GM23338 (cell line): ENCODE data around the gene HBS1L. TPM values are rescaled to one million over a fixed set of nuclear protein-coding genes. Genes with fewer than 3 reads are reported as not detected.

ENCODE experiments used
- ATAC-seq: fragments of 200-7000 bp; cut with Tn5 transposase; 3 replicates; pipeline ENCODE4 v1.9.1; 2020
- DNase-seq: peaks from one replicate; pipeline ENCODE4 v3.0.0-alpha.2; 2015; ENCODE audit warnings: low spot score
- H2AFZ ChIP-seq: fragments of 200-600 bp; sonication (generic); 2 replicates; pipeline ENCODE4 v1.8.0; 2016; ENCODE audit warnings: antibody characterized with exemption, mild to moderate bottlenecking, moderate library complexity
- H3F3A ChIP-seq: fragments of 200-600 bp; sonication (generic); replicated peaks from 2 replicates; pipeline ENCODE4 v1.8.0; 2017; ENCODE audit warnings: antibody characterized with exemption, mixed run types, low read depth
- H3K27ac ChIP-seq: fragments of 200-600 bp; sonication (generic); 2 replicates; pipeline ENCODE4 v1.6.1; 2016; ENCODE audit warnings: low read depth
- H3K27me3 ChIP-seq: fragments of 200-600 bp; sonication (generic); 2 replicates; pipeline ENCODE4 v1.8.0; 2016; ENCODE audit warnings: mild to moderate bottlenecking, mixed run types, moderate library complexity; ENCODE audit not compliant: insufficient read depth
- H3K36me3 ChIP-seq: fragments of 200-600 bp; sonication (generic); 2 replicates; pipeline ENCODE4 v1.8.0; 2016; ENCODE audit warnings: mild to moderate bottlenecking; ENCODE audit not compliant: insufficient read depth
- H3K4me1 ChIP-seq: fragments of 200-600 bp; sonication (generic); 2 replicates; pipeline ENCODE4 v1.8.0; 2016; ENCODE audit warnings: mild to moderate bottlenecking, moderate library complexity; ENCODE audit not compliant: insufficient read depth
- H3K4me2 ChIP-seq: fragments of 200-600 bp; sonication (generic); 2 replicates; pipeline ENCODE4 v1.7.1; 2017; ENCODE audit warnings: mixed run types
- H3K4me3 ChIP-seq: fragments of 200-600 bp; sonication (generic); 2 replicates; pipeline ENCODE4 v1.6.1; 2016; ENCODE audit warnings: mixed run types
- H3K79me2 ChIP-seq: fragments of 200-600 bp; sonication (generic); replicated peaks from 2 replicates; pipeline ENCODE4 v1.8.0; 2017; ENCODE audit warnings: mild to moderate bottlenecking; ENCODE audit not compliant: insufficient read depth
- H3K9me2 ChIP-seq: fragments of 200-600 bp; sonication (generic); 2 replicates; pipeline ENCODE4 v1.8.0; 2017; ENCODE audit not compliant: insufficient read depth
- H4K20me1 ChIP-seq: fragments of 200-600 bp; sonication (generic); replicated peaks from 2 replicates; pipeline ENCODE4 v1.8.0; 2017; ENCODE audit warnings: mild to moderate bottlenecking; ENCODE audit not compliant: insufficient read depth
- H3K27ac Mint-ChIP-seq: 2 replicates; pipeline ENCODE4 v1.8.0; 2020; ENCODE audit warnings: inconsistent platforms, mild to moderate bottlenecking, moderate library complexity, mixed read lengths
- H3K27me3 Mint-ChIP-seq: 3 replicates; pipeline ENCODE4 v1.8.0; 2022; ENCODE audit warnings: low read depth, mild to moderate bottlenecking, moderate library complexity, mixed read lengths, inconsistent platforms; ENCODE audit not compliant: insufficient read depth, poor library complexity
- H3K36me3 Mint-ChIP-seq: 3 replicates; pipeline ENCODE4 v1.8.0; 2021; ENCODE audit warnings: low read depth, mild to moderate bottlenecking, inconsistent platforms, moderate library complexity, mixed read lengths
- H3K4me1 Mint-ChIP-seq: 3 replicates; pipeline ENCODE4 v1.8.0; 2020; ENCODE audit warnings: mild to moderate bottlenecking, inconsistent platforms, mixed read lengths
- H3K4me3 Mint-ChIP-seq: 3 replicates; pipeline ENCODE4 v1.8.0; 2021; ENCODE audit warnings: moderate library complexity, mild to moderate bottlenecking, inconsistent platforms, mixed read lengths
- H3K9me3 Mint-ChIP-seq: 3 replicates; pipeline ENCODE4 v1.8.0; 2020; ENCODE audit warnings: moderate library complexity, mild to moderate bottlenecking, inconsistent platforms, mixed read lengths
- CREB1 ChIP-seq: fragments of 250-450 bp; sonication (Bioruptor Pico); IDR thresholded peaks from 2 replicates; pipeline ENCODE4 v1.5.0; 2020; ENCODE audit warnings: low read depth, mild to moderate bottlenecking, moderate library complexity
- CTCF ChIP-seq, 2 experiments: fragments of 200-600 bp in 1 of 2; sonication (generic) in 1 of 2; conservative IDR thresholded peaks; 2 replicates each; pipeline versions ENCODE4 v1.5.1 to v1.6.1; 2016 to 2017; ENCODE audit warnings: antibody characterized with exemption in 2 of 2, low read depth in 2 of 2, mild to moderate bottlenecking in 2 of 2, moderate library complexity in 1 of 2
- ETS1 ChIP-seq: IDR thresholded peaks from 2 replicates; pipeline ENCODE4 v1.6.1; 2016; ENCODE audit warnings: antibody characterized with exemption
- EZH2 ChIP-seq: fragments of 200-600 bp; sonication (generic); IDR thresholded peaks from one replicate; pipeline ENCODE4 v1.8.0; 2017; ENCODE audit warnings: antibody characterized with exemption, mild to moderate bottlenecking, low read depth; ENCODE audit not compliant: unreplicated experiment
- EZH2phosphoT487 ChIP-seq: fragments of 200-600 bp; sonication (generic); IDR thresholded peaks from one replicate; pipeline ENCODE4 v1.8.1; 2018; ENCODE audit warnings: antibody characterized with exemption; ENCODE audit not compliant: unreplicated experiment
- REST ChIP-seq: IDR thresholded peaks from one replicate; pipeline ENCODE4 v1.6.1; 2018; ENCODE audit warnings: antibody characterized with exemption; ENCODE audit not compliant: unreplicated experiment
- STAT1 ChIP-seq: IDR thresholded peaks from one replicate; pipeline ENCODE4 v1.6.1; 2016; ENCODE audit warnings: antibody characterized with exemption; ENCODE audit not compliant: unreplicated experiment
- ZNF114 ChIP-seq: fragments of 250-450 bp; sonication (Bioruptor Pico); IDR thresholded peaks from 2 replicates; pipeline ENCODE4 v1.5.0; 2020; ENCODE audit warnings: mild to moderate bottlenecking, moderate library complexity
- ZNF331 ChIP-seq: fragments of 250-450 bp; sonication (Bioruptor Pico); IDR thresholded peaks from 2 replicates; pipeline ENCODE4 v1.5.0; 2020; ENCODE audit warnings: low read depth, mild to moderate bottlenecking, moderate library complexity
- ZNF462 ChIP-seq: fragments of 250-450 bp; sonication (Bioruptor Pico); IDR thresholded peaks from 2 replicates; pipeline ENCODE4 v1.5.0; 2020; ENCODE audit warnings: mild to moderate bottlenecking, moderate library complexity
- polyA plus RNA-seq: library from polyadenylated mRNA; unstranded; fragments of >200 nt; fragmentation: Nextera tagmentation; extraction: Ambion mirVana; gene quantifications from 2 replicates; pipeline ENCODE4 v1.2.1, GENCODE V29; 2016
- total RNA-seq: library from RNA; depleted of rRNA; stranded (reverse); fragments of >200 nt; shearing (Covaris generic); gene quantifications from 2 replicates; pipeline ENCODE4 v1.2.3, GENCODE V29; 2014

HBS1L gene
- total and polyA plus RNA-seq, 2 experiments from 2014 or later: 59.9 to 94.1 TPM

- TF ChIP-seq REST: no peak
These were observed 119.7 kb downstream of the HBS1L start (continued) for GRCh38 chr6:134934793-134935485.

- Mint-ChIP-seq H3K4me1 (peaks cover under 1% of the 10 kb centered on the region; the same call in 2 of the 3 replicates), H3K4me3 (no peak overlapping the region), H3K27ac (no peak overlapping the region), H3K9me3 (no peaks in the 10 kb centered on the region), H3K27me3 (peaks cover 2% of the 10 kb centered on the region), H3K36me3 (no peaks in the 10 kb centered on the region)
- Histone ChIP-seq H3K27me3 (no peaks in the 10 kb centered on the region), H3K36me3 (no peaks in the 10 kb centered on the region), H3K4me3 (no peak overlapping the region), H4K20me1 (no peaks in the 10 kb centered on the region), H3K79me2 (no peaks in the 10 kb centered on the region), H3F3A (no peaks in the 10 kb centered on the region), H3K4me2 (no peak overlapping the region), H3K27ac (no peak overlapping the region), H2AFZ (peak overlapping the region; percentile 43; the same call in 1 of the 2 replicates), H3K4me1 (no peaks in the 10 kb centered on the region), H3K9me2 (0 out of 2 replicates have a peak, but pooled peaks cover 6% of the 10 kb centered on the region)
- DNase-seq: no peak
- no peak for ATAC-seq
- TF ChIP-seq EZH2 (no peak), ETS1 (no peak), CTCF (conservative IDR thresholded peaks at IDR 0.05; ENCODE audit: low read depth in 2 of 2) (no peak), STAT1 (no peak), CREB1 (CRISPR knock-in tag) (no peak), ZNF114 (CRISPR knock-in tag) (no peak), ZNF462 (CRISPR knock-in tag) (no peak), ZNF331 (CRISPR knock-in tag) (no peak), EZH2phosphoT487 (no peak)
These were observed 121.8 kb downstream of the HBS1L start for GRCh38 chr6:134932535-134933470.
